ENCODE data around the gene EXT2. TPM values are rescaled to one million over a fixed set of nuclear protein-coding genes. Genes with fewer than 3 reads are reported as not detected.

Gene EXT2
- total RNA-seq, 1 donor from 2014 or later: 53.7 TPM

- ATAC-seq: no peak
Observed at GRCh38 chr11:44281151-44281550, 185.7 kb downstream of the EXT2 start.

DNA sequence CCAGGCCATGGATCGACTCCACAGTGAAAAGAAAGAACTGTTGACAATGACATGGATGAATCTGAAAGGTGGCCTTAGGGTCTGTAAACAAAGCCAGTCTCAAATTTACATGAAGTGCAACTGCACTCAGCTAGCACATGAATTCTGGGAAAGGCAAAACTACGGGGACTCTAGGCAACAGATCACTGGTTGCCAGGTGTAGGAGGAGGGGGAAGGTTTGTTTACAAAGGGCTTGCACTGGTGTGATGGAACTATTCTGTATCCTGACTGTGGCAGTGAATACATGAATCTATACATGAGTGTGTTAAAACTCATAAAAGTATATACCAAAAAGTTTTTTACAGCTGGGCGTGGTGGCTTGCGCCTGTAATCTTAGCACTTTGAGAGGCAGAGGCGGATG, 187.1 kb downstream of the EXT2 start:
- Histone ChIP-seq H3K27ac (no peak overlapping the region), H3K4me1 (no peaks in the 10 kb centered on the region), H3K36me3 (no peaks in the 10 kb centered on the region), H3K27me3 (ENCODE audit: low read depth) (no peaks in the 10 kb centered on the region), H3K4me3 (no peak overlapping the region), H3K9me3 (no peaks in the 10 kb centered on the region)
- TF ChIP-seq, protein P1, sequence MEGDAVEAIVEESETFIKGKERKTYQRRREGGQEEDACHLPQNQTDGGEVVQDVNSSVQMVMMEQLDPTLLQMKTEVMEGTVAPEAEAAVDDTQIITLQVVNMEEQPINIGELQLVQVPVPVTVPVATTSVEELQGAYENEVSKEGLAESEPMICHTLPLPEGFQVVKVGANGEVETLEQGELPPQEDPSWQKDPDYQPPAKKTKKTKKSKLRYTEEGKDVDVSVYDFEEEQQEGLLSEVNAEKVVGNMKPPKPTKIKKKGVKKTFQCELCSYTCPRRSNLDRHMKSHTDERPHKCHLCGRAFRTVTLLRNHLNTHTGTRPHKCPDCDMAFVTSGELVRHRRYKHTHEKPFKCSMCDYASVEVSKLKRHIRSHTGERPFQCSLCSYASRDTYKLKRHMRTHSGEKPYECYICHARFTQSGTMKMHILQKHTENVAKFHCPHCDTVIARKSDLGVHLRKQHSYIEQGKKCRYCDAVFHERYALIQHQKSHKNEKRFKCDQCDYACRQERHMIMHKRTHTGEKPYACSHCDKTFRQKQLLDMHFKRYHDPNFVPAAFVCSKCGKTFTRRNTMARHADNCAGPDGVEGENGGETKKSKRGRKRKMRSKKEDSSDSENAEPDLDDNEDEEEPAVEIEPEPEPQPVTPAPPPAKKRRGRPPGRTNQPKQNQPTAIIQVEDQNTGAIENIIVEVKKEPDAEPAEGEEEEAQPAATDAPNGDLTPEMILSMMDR (IDR thresholded peaks at IDR 0.05): no peak
- ATAC-seq (no peak), DNase-seq (no peak)
- intact Hi-C loops (cut with DNase I): loop anchor here (10.0 kb wide), 1 partner anchor 262 kb away; no protein-coding TSS in a partner anchor

More at GRCh38 chr11:44281151-44281550, 185.7 kb downstream of the EXT2 start:
- Histone ChIP-seq H3K27me3 (ENCODE audit: low read depth) (no peaks in the 10 kb centered on the region), H3K4me1 (no peaks in the 10 kb centered on the region), H3K9me3 (no peaks in the 10 kb centered on the region), H3K27ac (no peak overlapping the region), H3K36me3 (no peaks in the 10 kb centered on the region), H3K4me3 (no peak overlapping the region)
- TF ChIP-seq, protein P1 (IDR thresholded peaks at IDR 0.05): no peak
- intact Hi-C loops (cut with DNase I): loop anchor here (10.0 kb wide), 1 partner anchor 264 kb away; no protein-coding TSS in a partner anchor
- DNase-seq: no peak

- intact Hi-C loops (cut with DNase I): loop anchor here (10.0 kb wide), 1 partner anchor 259 kb away; no protein-coding TSS in a partner anchor
- peak in 1 of 2 donors; percentile 23 for ATAC-seq
- no peak overlapping the region for H3K27ac ChIP-seq
Observed at GRCh38 chr11:44285756-44286155, 190.3 kb downstream of the EXT2 start.

DNA sequence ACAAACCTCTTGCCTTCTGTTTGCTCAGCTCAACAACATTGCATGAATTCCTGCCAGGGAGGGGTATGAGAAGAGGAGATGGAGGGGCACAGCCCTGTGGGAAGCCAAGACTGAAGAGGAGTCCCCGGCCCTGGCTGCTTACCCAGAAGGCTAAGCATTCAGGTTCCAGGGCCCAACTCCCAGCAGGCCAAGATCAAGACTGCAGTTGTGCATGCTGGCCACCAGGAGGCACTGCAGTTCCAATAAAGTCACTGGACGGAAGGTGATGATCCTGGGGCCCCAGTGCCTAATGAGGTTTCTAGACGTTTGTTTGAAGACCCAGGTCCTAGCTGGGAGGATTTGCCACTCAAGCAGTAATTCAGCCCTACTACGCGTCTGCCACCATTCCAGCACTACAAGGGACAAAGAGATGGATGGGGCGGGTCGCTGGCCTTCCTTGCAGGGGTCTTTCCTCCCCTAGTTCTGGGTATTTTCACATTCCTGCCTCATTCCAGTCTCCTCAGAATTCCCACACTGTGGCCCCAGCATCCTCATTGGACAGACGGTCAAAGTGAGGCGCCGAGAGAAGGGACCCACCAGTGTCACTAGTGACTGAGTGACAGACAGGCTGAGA, 190.9 kb downstream of the EXT2 start:
- H3K36me3 ChIP-seq: no peaks in the 10 kb centered on the region
- H3K4me1 ChIP-seq: no peaks in the 10 kb centered on the region
- no peaks in the 10 kb centered on the region for H3K27me3 ChIP-seq (ENCODE audit: low read depth)
- no peak overlapping the region for H3K27ac ChIP-seq
- intact Hi-C loops (cut with DNase I): loop anchor here (10.0 kb wide), 1 partner anchor 258 kb away; no protein-coding TSS in a partner anchor
- peak; percentile 59 for DNase-seq
- H3K4me3 ChIP-seq: no peak overlapping the region
- TF ChIP-seq, protein P1 (IDR thresholded peaks at IDR 0.05): peak; percentile 95
- H3K9me3 ChIP-seq: no peaks in the 10 kb centered on the region
- peak; percentile 82 to 83 for ATAC-seq

More at GRCh38 chr11:44285756-44286155, 190.3 kb downstream of the EXT2 start:
- Histone ChIP-seq H3K27me3 (ENCODE audit: low read depth) (no peaks in the 10 kb centered on the region), H3K9me3 (no peaks in the 10 kb centered on the region), H3K4me3 (no peak overlapping the region), H3K4me1 (no peaks in the 10 kb centered on the region), H3K36me3 (no peaks in the 10 kb centered on the region)
- no peak for DNase-seq
- TF ChIP-seq, protein P1 (IDR thresholded peaks at IDR 0.05): no peak

DNA sequence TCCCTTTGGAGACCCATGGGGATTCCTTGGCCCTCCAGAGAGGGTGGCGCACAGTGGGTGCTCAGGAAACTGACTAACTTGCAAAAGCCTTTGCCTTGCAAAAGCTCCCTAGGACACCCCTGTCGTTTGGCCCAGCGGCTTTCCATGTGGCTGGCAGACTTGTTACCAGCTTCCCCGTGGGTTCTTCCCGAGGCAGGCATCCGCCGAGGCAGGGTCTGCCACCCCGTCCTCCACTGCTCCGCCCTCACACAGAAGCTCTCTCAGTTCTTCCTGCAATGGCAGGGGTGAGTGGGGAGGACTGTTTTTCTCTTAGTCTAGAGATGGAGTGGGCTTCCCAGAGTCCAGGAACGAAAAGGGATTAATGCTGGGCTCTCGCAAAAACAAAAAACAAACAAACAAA, 191.4 kb downstream of the EXT2 start:
- Histone ChIP-seq H3K36me3 (no peaks in the 10 kb centered on the region), H3K4me3 (no peak overlapping the region), H3K4me1 (no peaks in the 10 kb centered on the region), H3K9me3 (no peaks in the 10 kb centered on the region), H3K27ac (no peak overlapping the region), H3K27me3 (ENCODE audit: low read depth) (no peaks in the 10 kb centered on the region)
- intact Hi-C loops (cut with DNase I): loop anchor here (10.0 kb wide), 1 partner anchor 258 kb away; no protein-coding TSS in a partner anchor
- TF ChIP-seq, protein P1 (IDR thresholded peaks at IDR 0.05): no peak
- no peak for ATAC-seq
- no peak for DNase-seq

Data from lower lobe of right lung (tissue), 2 donors.